ENCODE results near the gene RTN4R.

The RTN4R gene

GRCh38 chr22:20271114-20271994 lies 3.2 kb upstream of the RTN4R start:
- TF ChIP-seq, protein P1, sequence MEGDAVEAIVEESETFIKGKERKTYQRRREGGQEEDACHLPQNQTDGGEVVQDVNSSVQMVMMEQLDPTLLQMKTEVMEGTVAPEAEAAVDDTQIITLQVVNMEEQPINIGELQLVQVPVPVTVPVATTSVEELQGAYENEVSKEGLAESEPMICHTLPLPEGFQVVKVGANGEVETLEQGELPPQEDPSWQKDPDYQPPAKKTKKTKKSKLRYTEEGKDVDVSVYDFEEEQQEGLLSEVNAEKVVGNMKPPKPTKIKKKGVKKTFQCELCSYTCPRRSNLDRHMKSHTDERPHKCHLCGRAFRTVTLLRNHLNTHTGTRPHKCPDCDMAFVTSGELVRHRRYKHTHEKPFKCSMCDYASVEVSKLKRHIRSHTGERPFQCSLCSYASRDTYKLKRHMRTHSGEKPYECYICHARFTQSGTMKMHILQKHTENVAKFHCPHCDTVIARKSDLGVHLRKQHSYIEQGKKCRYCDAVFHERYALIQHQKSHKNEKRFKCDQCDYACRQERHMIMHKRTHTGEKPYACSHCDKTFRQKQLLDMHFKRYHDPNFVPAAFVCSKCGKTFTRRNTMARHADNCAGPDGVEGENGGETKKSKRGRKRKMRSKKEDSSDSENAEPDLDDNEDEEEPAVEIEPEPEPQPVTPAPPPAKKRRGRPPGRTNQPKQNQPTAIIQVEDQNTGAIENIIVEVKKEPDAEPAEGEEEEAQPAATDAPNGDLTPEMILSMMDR (IDR thresholded peaks at IDR 0.05): no peak

GRCh38 chr22:20267441-20268278 lies 458 bp downstream of the RTN4R start:
- TF ChIP-seq, protein P1 (IDR thresholded peaks at IDR 0.05): no peak

- TF ChIP-seq, protein P1 (IDR thresholded peaks at IDR 0.05): no peak
Measured at GRCh38 chr22:20264614-20265452, 3.3 kb downstream of the RTN4R start.

- TF ChIP-seq, protein P1 (IDR thresholded peaks at IDR 0.05): no peak
Measured at GRCh38 chr22:20262582-20263147, 5.5 kb downstream of the RTN4R start.

GRCh38 chr22:20261848-20262581 lies 6.1 kb downstream of the RTN4R start:
- TF ChIP-seq, protein P1 (IDR thresholded peaks at IDR 0.05): no peak

DNA sequence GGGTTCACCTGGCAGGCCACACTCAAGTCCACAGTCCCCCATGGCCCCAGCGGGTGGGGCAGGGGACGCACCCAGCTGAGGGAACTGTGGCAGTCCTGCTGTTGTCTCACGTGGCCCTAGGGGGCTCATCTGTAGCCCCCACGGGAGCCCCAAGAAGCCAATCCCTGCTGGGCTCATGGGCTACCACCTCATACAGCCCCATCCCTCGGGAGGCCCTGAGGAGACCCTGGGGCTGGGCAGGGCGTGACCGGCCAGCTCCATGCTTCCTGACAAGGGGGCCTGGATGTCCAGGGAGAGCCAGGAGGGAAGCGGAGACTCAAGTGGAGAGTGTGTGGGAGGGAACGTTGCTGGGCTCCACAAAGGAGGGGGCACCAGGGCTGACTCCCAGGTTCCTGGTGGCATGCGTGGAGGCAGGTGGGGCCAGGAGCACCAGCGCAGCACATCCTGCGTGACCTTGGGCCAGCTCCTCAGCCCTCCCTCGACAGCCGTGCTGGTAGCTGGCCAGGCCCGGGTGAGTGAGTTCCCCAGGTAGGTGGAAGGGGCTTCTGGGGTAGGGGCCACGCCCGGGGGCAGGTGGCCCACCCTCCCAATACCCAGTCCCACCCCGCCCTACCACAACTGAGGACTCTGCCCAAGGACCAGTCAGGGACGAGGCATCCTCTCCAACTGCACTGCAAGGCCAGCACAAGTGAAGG lies 7.9 kb downstream of the RTN4R start:
- TF ChIP-seq, protein P1 (IDR thresholded peaks at IDR 0.05): no peak
